ENCODE data around the gene FAIM2.

Gene FAIM2

DNA sequence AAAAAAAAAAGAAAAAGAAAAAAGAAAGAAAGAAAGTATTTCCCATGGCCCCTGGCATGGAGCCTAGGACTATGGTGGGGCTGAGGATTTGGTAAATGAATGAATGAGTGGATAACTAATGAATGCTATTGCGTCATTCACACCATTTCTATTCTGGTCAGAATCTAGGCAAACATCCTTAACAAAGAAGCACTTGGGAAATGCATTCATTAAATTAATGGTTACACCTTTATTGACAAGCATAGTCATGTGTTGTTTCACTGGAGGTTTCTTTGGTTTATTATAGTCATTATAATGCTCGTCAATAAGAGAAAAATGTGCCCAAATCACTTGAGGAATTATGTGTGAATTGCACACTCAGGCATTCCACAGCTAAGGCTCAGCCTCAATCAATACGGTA, 33.2 kb upstream of the FAIM2 start:
- no peak overlapping the region for H3K9ac ChIP-seq (ENCODE audit: low read length)
- H3K4me1 ChIP-seq (ENCODE audit: control insufficient read depth, insufficient read depth, low read length): peaks cover 19% of the 10 kb centered on the region
- H3K9me3 ChIP-seq (ENCODE audit: control insufficient read depth, low read length): no peaks in the 10 kb centered on the region
- H3K27me3 ChIP-seq (replicated peaks; ENCODE audit: control insufficient read depth, insufficient read depth, low read length): no peaks in the 10 kb centered on the region
- H3K36me3 ChIP-seq (ENCODE audit: control insufficient read depth, insufficient read depth, low read length, severe bottlenecking): no peaks in the 10 kb centered on the region
- no peak overlapping the region for H3K4me3 ChIP-seq (ENCODE audit: low read length)
- DNase-seq (ENCODE audit: low read depth): no peak

DNA sequence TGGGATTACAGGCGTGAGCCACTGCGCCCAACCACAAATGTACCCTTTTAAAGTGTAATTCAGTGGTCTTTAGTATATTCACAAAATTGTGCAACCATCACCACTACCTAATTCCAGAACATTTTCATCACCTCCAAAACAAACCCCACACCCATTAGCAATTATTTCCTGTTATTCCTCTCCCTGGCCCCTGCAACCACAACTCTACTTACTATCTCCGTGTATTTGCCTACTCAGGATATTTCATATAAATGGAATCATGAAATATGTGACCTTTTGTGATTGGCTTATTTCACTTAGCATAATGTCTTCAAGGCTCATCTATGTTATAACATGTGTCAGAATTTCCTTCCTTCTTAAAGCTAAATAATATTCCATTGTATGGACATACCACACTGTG, 30.8 kb upstream of the FAIM2 start:
- Histone ChIP-seq H3K4me1 (ENCODE audit: control insufficient read depth, insufficient read depth, low read length) (peaks cover 19% of the 10 kb centered on the region), H3K9me3 (ENCODE audit: control insufficient read depth, low read length) (no peaks in the 10 kb centered on the region), H3K36me3 (ENCODE audit: control insufficient read depth, insufficient read depth, low read length, severe bottlenecking) (no peaks in the 10 kb centered on the region), H3K27me3 (replicated peaks; ENCODE audit: control insufficient read depth, insufficient read depth, low read length) (no peaks in the 10 kb centered on the region), H3K9ac (ENCODE audit: low read length) (no peak overlapping the region), H3K4me3 (ENCODE audit: low read length) (no peak overlapping the region)
- no peak for DNase-seq (ENCODE audit: low read depth)

DNA sequence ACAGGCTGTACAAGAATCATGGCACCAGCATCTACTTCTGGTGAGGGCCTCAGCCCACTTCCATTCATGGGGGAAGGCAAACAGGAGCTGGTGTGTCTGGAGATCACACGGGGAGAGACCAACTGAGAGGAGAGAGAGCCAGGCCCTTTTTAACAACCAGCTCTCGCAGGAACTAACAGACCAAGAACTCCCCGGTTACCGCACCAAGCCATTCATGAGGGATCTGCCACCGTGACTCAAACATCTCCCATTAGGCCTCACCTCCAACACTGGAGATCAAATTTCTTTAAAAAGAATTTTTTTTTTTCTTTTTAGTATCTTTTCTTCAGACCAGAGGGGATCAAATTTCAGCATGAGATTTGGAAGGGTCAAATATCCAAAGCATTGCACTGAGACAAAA, 30.1 kb upstream of the FAIM2 start:
- peak; percentile 58 for DNase-seq (ENCODE audit: low read depth)
- Histone ChIP-seq H3K4me1 (ENCODE audit: control insufficient read depth, insufficient read depth, low read length) (peaks cover 17% of the 10 kb centered on the region), H3K36me3 (ENCODE audit: control insufficient read depth, insufficient read depth, low read length, severe bottlenecking) (no peaks in the 10 kb centered on the region), H3K9ac (ENCODE audit: low read length) (no peak overlapping the region), H3K4me3 (ENCODE audit: low read length) (no peak overlapping the region), H3K9me3 (ENCODE audit: control insufficient read depth, low read length) (no peaks in the 10 kb centered on the region), H3K27me3 (replicated peaks; ENCODE audit: control insufficient read depth, insufficient read depth, low read length) (no peaks in the 10 kb centered on the region)

DNA sequence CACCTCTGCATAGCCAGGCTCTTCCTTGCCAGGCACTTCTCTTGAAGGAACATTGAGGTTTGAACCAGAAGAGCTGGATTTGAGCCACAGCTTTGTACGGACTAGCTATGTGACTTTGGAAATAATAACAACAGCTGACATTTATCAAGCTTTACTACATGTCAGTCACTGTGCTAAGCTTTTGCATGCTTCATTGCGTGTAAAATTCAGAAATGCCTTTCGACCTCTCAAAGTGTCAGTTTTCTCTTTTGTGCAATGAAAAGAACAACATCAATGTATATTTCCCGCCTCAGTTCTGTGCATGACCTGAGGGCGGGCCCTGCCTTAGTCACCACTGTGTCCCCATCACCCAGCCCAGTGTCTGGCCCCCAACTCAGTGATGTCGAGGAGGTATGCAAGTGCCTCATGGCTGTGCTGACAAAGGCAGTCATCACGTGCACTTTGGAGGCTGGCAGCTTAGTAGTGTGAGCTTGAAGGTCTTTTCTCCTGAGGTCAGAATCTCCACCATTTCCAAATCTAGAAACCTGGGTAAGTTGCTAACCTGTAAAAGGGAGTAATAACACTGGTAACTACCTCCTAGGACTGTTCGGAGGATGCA, 28.9 kb upstream of the FAIM2 start:
- Histone ChIP-seq H3K4me1 (ENCODE audit: control insufficient read depth, insufficient read depth, low read length) (peaks cover 12% of the 10 kb centered on the region), H3K27me3 (replicated peaks; ENCODE audit: control insufficient read depth, insufficient read depth, low read length) (no peaks in the 10 kb centered on the region), H3K9me3 (ENCODE audit: control insufficient read depth, low read length) (no peaks in the 10 kb centered on the region), H3K36me3 (ENCODE audit: control insufficient read depth, insufficient read depth, low read length, severe bottlenecking) (no peaks in the 10 kb centered on the region), H3K9ac (ENCODE audit: low read length) (no peak overlapping the region), H3K4me3 (ENCODE audit: low read length) (no peak overlapping the region)
- no peak for DNase-seq (ENCODE audit: low read depth)

DNA sequence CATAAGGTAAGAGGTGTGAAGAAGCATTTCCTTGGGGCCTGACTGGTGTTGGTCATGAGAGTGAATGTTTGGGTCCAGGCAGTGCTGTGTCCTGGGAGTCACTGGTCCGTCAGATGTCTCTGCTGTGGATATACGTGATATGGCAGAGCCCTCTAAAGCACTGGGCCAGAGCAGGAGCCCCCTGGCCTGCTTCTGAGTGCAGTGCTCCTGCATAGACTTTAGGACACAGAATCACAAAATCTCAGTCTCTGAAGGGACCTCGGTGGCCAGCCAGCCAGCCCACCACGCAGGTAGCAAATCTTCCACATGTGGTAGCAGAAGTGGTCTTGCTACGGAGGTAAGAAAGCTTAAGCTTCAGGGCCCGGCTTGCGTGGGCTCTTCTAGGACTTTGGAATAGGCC, 28.3 kb upstream of the FAIM2 start:
- H3K36me3 ChIP-seq (ENCODE audit: control insufficient read depth, insufficient read depth, low read length, severe bottlenecking): no peaks in the 10 kb centered on the region
- no peak overlapping the region for H3K4me3 ChIP-seq (ENCODE audit: low read length)
- H3K4me1 ChIP-seq (ENCODE audit: control insufficient read depth, insufficient read depth, low read length): peaks cover 10% of the 10 kb centered on the region
- no peaks in the 10 kb centered on the region for H3K9me3 ChIP-seq (ENCODE audit: control insufficient read depth, low read length)
- H3K27me3 ChIP-seq (replicated peaks; ENCODE audit: control insufficient read depth, insufficient read depth, low read length): no peaks in the 10 kb centered on the region
- H3K9ac ChIP-seq (ENCODE audit: low read length): no peak overlapping the region
- DNase-seq (ENCODE audit: low read depth): no peak

DNA sequence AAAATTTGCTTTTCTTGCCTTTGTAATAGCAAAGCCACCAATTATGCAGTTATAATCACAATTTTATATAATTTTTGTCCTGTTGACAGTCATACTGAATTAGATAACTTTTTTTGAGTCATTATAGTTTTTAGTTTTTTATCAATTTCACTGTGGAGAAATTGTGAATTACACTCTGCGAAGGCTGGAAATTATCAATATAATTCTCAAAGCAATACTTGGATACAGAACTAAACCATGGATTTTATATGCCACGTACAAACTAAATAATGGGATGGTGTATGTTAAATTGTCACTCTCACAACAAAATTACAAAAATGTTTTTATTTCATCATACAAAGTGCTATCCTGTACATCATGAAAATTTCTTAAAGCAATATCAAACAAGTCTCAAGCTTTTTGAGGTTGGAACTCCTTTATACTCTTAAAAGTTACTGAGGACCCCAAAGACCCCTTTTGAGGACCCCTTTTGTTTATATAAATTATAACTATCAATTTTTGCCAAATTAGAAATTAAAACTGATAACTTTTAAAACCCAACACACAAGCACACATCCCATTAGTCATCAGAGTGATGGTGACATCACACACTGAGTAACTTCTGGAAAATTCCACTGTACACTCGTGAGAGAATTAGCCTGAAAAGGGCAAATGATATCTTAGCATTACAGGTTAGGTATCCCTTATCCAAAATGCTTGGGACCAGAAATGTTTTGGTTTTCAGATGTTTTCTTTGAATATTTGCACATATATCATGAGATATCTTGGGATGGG, 27.0 kb upstream of the FAIM2 start:
- DNase-seq (ENCODE audit: low read depth): peak; percentile 69
- no peak overlapping the region for H3K4me3 ChIP-seq (ENCODE audit: low read length)

DNA sequence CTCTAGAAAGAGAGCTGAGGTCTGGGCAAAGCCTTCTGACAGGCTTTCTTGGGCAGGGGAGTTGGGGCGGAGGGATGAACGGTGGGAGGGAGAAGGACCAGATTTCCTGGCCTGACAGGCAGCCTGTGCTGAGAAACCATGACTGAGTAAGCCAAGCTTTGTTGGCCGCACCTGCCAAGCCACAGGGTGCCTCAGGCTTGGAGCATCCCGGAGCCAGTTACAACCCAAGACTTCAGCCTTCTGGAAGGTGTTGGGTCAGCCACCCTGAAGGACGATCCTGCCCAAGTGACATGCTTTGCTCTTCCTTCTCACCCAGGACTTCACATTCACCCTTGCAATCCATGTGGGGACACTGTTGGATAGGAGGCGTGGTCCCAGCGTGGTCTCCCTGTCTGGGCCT, 25.9 kb upstream of the FAIM2 start:
- no peaks in the 10 kb centered on the region for H3K9me3 ChIP-seq (ENCODE audit: control insufficient read depth, low read length)
- H3K36me3 ChIP-seq (ENCODE audit: control insufficient read depth, insufficient read depth, low read length, severe bottlenecking): no peaks in the 10 kb centered on the region
- peaks cover 13% of the 10 kb centered on the region for H3K4me1 ChIP-seq (ENCODE audit: control insufficient read depth, insufficient read depth, low read length)
- H3K4me3 ChIP-seq (ENCODE audit: low read length): no peak overlapping the region
- no peaks in the 10 kb centered on the region for H3K27me3 ChIP-seq (replicated peaks; ENCODE audit: control insufficient read depth, insufficient read depth, low read length)
- no peak overlapping the region for H3K9ac ChIP-seq (ENCODE audit: low read length)
- no peak for DNase-seq (ENCODE audit: low read depth)

More for the DNA sequence above, 27.0 kb upstream of the FAIM2 start:
- Histone ChIP-seq H3K4me1 (ENCODE audit: control insufficient read depth, insufficient read depth, low read length) (peaks cover 10% of the 10 kb centered on the region), H3K9ac (ENCODE audit: low read length) (no peak overlapping the region), H3K9me3 (ENCODE audit: control insufficient read depth, low read length) (no peaks in the 10 kb centered on the region), H3K27me3 (replicated peaks; ENCODE audit: control insufficient read depth, insufficient read depth, low read length) (no peaks in the 10 kb centered on the region), H3K36me3 (ENCODE audit: control insufficient read depth, insufficient read depth, low read length, severe bottlenecking) (no peaks in the 10 kb centered on the region)

DNA sequence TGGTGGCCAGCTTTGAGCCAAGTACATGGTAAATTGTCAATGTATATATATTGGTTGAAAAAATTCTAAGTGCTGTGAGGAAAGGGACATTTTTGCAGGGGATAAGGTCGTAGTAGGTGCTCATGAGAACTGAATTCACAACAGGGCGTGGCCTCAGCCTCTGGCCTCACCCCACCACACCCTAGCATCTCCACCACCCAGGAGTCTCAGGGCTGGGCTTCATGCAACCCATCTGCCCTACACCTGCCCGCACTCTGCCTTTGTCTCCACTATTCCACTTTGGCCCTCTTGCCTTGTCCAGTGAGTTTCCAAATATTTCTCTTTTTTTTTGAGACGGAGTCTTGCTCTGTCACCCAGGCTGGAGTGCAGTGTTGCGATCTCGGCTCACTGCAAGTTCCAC, 24.8 kb upstream of the FAIM2 start:
- Histone ChIP-seq H3K27me3 (replicated peaks; ENCODE audit: control insufficient read depth, insufficient read depth, low read length) (no peaks in the 10 kb centered on the region), H3K9ac (ENCODE audit: low read length) (no peak overlapping the region), H3K4me3 (ENCODE audit: low read length) (no peak overlapping the region), H3K4me1 (ENCODE audit: control insufficient read depth, insufficient read depth, low read length) (peaks cover 20% of the 10 kb centered on the region), H3K9me3 (ENCODE audit: control insufficient read depth, low read length) (no peaks in the 10 kb centered on the region), H3K36me3 (ENCODE audit: control insufficient read depth, insufficient read depth, low read length, severe bottlenecking) (no peaks in the 10 kb centered on the region)
- DNase-seq (ENCODE audit: low read depth): no peak

DNA sequence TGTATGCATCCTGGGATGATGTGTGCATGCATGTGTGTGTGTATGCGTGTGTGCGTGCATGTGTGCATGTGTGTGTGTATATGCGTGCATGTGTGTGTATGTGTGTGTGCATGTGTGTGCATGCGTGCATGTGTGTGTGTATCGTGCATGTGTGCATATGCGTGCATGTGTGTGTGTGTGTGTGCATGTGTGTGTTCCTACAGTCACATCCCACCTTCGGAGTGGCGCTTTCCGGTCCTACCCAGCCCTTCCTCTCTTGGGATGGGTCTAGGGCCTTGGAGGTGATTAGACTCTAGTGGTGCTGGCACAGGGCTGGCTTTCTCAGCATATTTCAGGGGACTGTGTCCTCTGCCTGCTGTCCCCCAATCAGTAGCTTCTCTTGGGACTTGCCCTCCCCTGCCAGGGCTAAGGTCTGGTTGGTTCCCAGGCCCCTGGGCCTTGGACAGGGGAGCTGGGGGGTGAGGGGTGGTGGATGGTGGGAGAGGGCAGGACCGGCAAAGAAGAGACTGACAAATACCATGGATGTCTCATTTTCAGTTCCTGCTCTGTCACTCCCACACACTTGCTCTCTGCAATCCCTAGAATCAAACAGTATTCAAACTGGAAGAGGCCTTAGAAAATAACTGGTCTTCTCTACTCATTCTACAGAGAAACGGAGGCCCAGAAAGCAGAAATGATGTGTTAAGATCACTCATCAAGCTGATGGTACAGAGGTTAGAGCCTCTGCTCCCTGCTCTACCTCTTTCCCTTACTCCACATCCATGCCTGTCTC, 21.9 kb upstream of the FAIM2 start:
- no peaks in the 10 kb centered on the region for H3K9me3 ChIP-seq (ENCODE audit: control insufficient read depth, low read length)
- H3K4me1 ChIP-seq (ENCODE audit: control insufficient read depth, insufficient read depth, low read length): peaks cover 33% of the 10 kb centered on the region
- no peaks in the 10 kb centered on the region for H3K27me3 ChIP-seq (replicated peaks; ENCODE audit: control insufficient read depth, insufficient read depth, low read length)
- no peak for DNase-seq (ENCODE audit: low read depth)
- no peak overlapping the region for H3K4me3 ChIP-seq (ENCODE audit: low read length)
- H3K9ac ChIP-seq (ENCODE audit: low read length): no peak overlapping the region
- H3K36me3 ChIP-seq (ENCODE audit: control insufficient read depth, insufficient read depth, low read length, severe bottlenecking): no peaks in the 10 kb centered on the region

DNA sequence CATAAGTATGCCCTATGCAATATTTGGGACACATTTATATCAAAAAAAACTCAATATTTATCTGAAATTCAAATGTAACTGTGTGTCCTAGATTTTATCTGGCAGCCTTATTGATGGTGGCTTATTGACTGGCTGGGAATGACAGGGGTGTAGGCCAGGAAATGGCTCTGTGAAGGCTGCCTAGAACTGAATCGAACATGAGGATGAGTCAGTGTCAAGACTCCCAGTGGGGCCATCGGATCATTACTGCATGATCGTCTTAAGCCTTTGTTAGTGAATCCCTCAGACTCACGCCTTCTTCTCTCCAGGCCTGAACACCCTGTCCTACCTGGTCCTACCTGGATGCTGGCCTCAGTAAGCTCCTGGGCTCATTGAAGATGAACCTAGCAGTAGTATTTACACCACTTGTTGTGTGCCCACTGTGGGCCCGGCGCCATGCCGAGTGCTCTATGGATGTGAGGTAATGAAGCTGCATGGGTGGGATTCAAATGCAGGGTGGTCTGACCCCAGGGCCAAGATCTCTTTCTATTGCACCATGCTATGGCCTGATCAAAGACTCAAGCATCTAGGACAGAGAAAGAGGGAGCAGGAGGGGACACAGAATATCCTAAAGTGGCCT, 21.0 kb upstream of the FAIM2 start:
- no peak for DNase-seq (ENCODE audit: low read depth)
- peaks cover 33% of the 10 kb centered on the region for H3K4me1 ChIP-seq (ENCODE audit: control insufficient read depth, insufficient read depth, low read length)
- H3K36me3 ChIP-seq (ENCODE audit: control insufficient read depth, insufficient read depth, low read length, severe bottlenecking): no peaks in the 10 kb centered on the region
- H3K9me3 ChIP-seq (ENCODE audit: control insufficient read depth, low read length): no peaks in the 10 kb centered on the region
- H3K27me3 ChIP-seq (replicated peaks; ENCODE audit: control insufficient read depth, insufficient read depth, low read length): no peaks in the 10 kb centered on the region
- H3K9ac ChIP-seq (ENCODE audit: low read length): no peak overlapping the region
- no peak overlapping the region for H3K4me3 ChIP-seq (ENCODE audit: low read length)

DNA sequence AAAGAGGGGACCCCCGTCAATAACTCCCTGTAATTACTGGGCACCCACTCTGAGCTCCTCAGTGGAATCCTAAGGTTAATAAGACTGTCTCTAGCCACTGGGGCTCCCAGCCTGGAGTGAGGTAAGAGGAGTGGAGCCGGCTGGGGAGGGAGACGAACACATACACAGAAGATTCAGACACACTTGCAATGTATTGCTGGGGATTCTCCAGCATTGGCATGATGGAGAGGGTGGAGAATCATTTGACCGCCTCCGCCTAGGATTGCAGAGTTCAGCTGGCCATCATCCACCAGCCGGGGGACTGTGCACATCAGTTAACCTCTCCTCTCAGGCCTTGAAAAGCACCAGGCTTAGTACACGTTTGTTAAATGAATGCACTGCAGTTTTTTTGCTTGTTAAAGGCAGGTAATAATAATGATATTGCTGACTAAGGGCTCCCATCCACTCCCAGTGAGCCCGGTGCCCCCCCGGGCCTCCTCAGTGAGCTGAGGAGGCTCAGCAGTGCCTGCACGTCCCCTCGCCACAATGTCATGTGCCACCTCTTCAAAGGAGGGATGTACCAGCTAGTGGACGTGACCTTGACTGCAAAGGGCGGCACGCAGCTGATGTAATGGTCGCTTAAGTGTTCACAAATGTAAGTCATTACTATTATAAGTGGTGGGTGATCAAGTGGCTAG, 20.3 kb upstream of the FAIM2 start:
- H3K4me1 ChIP-seq (ENCODE audit: control insufficient read depth, insufficient read depth, low read length): peaks cover 33% of the 10 kb centered on the region
- H3K27me3 ChIP-seq (replicated peaks; ENCODE audit: control insufficient read depth, insufficient read depth, low read length): no peaks in the 10 kb centered on the region
- DNase-seq (ENCODE audit: low read depth): no peak
- no peaks in the 10 kb centered on the region for H3K9me3 ChIP-seq (ENCODE audit: control insufficient read depth, low read length)
- H3K9ac ChIP-seq (ENCODE audit: low read length): no peak overlapping the region
- no peak overlapping the region for H3K4me3 ChIP-seq (ENCODE audit: low read length)
- no peaks in the 10 kb centered on the region for H3K36me3 ChIP-seq (ENCODE audit: control insufficient read depth, insufficient read depth, low read length, severe bottlenecking)

Measured in adipocyte (in vitro differentiated cells).